Measurements from ENCODE around the gene VWCE.

The VWCE gene

DNA sequence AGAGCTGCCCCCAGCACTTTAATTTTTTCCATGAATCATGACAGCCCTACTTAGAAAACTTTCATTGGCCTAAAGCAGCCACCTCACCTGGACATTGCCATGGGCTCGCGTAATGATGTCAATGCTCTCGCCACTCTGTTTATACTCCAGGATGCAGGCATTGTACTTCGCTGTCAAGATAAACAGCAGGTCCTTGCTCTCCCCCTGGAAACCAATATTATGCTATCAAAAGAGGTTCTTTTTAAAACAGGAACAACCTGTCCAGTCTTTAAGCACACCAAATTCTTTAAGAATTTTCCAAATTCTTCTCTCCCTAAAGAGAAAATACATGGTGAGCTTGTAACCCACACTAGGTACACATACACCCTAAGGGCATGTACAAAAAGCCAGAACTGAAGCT lies 34.8 kb upstream of the VWCE start:
- DNase-seq, result no peak

DNA sequence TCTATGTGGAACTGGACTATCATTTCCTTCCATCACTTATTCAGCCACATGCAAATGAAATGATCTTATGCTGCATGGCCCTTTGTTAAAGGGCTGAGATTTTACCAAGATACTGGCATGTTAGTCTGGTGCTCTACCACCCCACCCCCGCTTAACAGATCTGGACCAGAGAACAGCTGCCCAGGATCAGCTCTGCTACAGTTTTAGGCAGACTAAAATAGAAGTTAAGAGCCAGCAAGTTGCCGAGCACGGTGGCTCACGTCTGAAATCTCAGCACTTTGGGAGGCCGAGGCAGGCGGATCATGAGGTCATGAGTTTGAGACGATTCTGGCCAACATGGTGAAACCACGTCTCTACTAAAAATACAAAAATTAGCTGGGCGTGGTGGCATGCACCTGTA lies 33.2 kb upstream of the VWCE start:
- no peak for DNase-seq

DNA sequence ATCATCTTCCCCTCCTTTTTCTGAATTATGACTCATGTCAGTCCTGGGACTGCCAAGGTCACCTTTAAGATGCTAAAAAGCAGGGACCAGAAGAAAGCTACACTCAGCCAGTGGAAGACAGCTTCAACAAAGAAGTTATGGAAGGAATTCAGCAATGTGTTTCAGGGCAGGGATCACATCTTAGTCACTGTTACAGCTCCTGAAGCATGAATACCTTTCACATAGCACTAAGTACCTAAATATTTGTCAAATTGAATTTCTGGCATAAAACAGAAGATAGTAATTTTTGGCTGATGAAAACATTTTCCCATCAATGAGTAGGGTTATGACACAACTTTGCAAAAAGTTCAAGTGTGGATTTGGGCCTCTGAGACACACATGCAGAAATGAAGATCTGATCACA lies 32.6 kb upstream of the VWCE start:
- DNase-seq, result no peak

DNA sequence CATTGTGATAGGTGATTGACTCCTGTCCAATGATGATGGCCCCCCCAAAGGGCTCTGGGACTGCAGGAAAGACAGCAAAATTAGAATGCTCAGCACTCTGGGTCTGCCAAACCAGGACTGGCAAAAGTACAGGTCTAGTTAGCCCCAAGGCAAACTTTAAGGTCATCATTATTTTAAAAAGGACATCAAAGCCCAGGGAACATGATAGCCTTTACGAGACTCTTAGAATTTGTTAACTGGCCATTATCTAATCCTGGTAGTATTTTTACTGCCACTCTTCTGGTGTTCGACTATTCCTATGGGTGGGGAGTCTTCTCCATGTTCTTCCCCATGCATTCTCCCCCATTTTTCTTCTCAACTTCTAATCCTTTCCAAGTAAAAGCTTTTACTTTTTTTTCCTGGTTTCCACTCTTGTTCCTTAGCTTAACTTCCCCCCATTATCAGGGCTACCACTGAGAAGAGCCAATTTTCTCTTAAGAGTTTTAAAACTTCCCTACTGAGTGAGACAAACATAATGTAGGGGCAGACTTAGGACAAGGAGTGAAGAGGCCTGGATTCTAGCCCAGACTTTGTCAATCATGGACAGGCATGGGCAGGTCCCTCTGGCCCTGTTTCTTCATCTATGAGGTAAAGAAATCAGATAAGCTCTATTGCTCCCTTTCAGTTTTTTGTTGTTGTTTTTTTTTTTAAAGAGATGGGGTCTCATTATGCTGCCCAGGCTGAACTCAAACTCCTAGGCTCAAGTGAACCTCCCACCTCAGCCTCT lies 30.7 kb upstream of the VWCE start:
- no peak for DNase-seq

- DNase-seq, result no peak
Measured at GRCh38 chr11:61315260-61315659, 20.1 kb upstream of the VWCE start.

DNA sequence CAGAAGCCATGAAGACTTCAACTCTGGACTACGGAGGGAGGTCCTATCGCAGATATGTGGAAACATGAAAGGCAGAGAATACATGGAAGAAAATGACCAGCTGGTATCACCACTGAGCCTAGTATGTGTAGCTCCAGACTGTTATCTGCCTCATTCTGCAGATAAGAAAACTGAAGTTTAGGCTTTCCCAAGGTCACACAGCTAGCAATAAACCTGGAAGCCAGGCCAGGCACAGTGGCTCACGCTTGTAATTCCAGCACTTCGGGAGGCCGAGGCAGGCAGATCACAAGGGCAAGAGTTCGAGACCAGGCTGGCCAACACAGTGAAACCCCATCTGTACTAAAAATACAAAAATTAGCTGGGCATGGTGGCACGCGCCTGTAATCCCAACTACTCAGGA lies 15.6 kb upstream of the VWCE start:
- no peak for DNase-seq

DNA sequence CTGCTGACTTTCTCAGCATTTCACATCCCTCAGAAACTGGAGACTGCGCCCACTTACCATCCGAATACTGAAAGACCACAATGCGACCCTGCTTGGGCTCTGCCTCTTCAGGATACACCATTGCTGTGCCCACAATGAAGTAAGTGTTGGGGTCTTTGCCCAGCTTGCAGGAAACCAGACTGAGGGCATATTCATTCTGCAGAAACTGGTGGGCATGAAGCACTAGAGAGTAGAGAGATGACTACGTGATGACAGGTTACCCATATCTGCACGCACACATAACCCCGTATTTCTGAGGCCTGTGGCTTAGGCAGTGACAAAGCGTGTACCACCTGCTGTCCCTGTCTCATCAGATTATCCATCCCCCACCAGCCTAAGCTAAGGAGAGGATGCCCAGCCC lies 14.6 kb upstream of the VWCE start:
- no peak for DNase-seq

- no peak for DNase-seq
Measured at GRCh38 chr11:61309141-61309540, 14.0 kb upstream of the VWCE start.

DNA sequence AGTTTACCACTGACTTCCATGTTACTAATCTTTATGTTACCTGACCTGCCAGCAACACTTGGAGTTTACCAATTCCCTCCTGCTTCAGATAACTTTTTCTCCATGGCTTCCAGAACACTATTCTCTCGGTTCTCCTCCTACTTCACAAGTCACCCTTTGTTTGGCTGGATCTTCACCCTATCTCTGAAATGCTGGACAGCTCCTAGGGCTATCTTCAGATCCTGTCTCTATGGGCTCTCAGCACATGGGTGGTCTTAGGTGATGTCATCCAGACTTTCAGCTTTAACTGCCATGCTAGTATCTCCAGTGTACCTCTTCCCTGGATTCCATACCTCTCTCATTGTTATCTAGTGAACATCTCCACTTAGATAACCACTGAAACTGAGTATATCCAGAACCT lies 12.2 kb upstream of the VWCE start:
- no peak for DNase-seq

DNA sequence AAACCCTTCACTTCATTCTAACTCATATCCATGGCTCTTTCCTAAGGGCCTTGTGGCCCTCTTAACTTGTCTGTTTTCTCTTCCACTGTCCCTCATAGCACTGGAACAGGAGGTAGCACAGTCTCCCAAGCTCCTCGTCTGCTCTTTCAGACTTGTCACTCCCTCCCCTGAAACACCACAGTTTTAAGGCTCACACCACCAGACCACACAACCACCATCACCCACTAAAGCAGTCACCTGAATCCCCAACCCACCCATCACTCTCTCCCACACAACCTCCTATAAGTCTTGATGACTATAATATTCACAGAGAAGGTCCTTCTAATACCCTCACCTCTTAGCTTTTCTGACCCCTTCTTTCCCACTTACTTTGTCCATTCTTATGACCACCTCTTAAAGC lies 11.1 kb upstream of the VWCE start:
- DNase-seq, result no peak

GRCh38 chr11:61305417-61305816 lies 10.3 kb upstream of the VWCE start:
- DNase-seq, result no peak

DNA sequence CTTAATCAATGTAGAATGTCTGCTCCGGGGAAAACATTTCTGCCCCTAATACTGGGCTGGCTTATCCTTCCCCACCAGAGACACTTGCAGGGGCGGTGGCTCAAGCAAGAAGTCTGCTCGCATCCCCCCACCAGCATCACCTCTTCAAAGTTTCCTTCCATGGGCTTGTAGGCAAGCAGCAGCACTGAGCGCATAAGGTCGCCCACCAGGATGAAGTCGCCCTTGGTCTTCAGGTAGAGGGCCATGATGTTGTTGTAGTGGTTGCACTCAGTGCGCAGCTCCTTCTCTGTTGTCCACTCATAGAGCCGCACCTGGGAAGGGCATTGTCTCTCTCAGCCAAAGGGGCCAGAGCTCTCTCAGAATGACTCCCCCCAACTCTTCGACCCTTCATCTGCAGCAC lies 8.6 kb upstream of the VWCE start:
- DNase-seq, result no peak

GRCh38 chr11:61302550-61302949 lies 7.4 kb upstream of the VWCE start:
- no peak for DNase-seq

GRCh38 chr11:61298663-61299244 lies 3.6 kb upstream of the VWCE start:
- no peak for DNase-seq

- no peak for DNase-seq
Measured at GRCh38 chr11:61297746-61298145, 2.6 kb upstream of the VWCE start.

GRCh38 chr11:61297341-61297740 lies 2.2 kb upstream of the VWCE start:
- no peak for DNase-seq

DNA sequence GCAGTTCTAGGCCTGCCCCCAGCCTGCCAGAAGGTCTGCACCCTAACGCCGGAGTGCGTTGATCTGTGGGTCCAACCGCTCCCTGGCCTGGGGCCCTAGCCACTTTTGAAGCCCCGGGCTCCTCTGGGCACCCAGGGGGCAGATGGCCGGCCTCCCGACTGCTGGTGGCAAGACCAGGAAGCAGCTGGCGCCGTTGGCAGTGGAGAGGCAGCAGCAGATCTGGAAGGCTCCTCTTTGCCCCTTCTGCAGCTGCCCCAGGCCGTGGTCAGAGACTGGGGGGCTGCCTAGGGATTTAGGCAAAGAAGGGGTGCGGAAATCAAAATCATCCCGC lies 445 bp upstream of the VWCE start:
- DNase-seq, result no peak

DNA sequence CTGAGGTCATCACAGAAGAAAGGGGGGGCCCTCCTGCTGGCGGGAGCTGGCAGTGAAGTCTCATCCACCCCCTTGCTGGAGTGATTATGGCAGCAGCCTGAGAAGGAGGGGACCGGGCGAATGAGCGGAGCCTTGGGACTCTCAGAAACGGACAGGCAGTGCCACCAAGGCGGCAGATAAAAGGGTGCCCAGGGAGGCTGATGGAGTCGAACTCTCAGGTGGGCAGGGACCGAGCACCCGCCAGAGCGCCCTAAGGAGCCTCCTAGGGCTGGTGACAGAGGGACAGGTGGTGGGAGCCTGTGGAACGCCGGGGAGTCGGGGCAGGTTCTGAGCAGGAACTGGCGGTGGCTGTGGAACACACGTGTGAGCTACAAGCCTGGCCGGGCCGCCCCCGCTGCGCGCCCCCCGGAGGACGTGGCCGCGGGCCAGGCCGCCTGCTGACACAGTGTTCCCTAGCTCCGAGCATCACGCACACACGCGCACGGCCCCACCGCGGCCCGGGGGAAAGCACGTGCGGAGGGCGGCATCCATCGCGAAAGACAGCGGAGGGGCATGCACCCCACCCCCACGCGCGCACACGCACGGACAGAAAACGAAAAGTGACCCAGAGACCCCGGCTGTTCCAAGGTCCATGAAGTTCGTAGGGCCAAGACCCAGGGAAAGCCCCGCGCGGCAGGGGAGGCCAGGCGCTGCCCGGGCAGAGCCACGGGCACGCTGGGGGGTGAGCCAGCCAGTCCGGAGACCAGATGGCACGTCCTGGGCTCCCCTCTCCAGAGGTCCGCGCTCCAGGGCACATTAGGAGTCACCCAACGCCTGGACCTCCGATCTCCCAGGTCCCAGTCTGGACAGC lies 1.0 kb downstream of the VWCE start:
- DNase-seq, result peak; percentile 55 to 57

DNA sequence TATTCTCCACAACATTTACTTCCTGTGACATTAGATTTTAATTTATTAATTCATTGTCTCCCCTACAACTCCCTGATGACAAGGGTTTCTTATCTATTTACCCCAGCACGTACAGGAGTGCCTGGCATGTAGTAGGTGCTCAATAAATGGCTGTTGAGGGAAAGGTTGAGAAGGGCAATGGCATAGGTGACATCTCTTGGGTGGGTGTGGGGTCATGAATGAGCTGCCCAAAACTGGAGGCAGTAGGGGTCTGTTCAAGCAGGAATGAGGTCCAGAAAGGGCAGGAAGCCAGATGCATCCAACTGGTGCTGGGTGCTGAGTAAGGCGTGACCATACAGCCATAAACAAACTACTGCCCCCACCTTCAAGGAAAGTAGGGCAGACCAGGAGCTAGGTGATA lies 2.8 kb downstream of the VWCE start:
- DNase-seq, result no peak

GRCh38 chr11:61290905-61291690 lies 4.0 kb downstream of the VWCE start:
- peak in 1 of 2 experiments; percentile 10 for DNase-seq

DNA sequence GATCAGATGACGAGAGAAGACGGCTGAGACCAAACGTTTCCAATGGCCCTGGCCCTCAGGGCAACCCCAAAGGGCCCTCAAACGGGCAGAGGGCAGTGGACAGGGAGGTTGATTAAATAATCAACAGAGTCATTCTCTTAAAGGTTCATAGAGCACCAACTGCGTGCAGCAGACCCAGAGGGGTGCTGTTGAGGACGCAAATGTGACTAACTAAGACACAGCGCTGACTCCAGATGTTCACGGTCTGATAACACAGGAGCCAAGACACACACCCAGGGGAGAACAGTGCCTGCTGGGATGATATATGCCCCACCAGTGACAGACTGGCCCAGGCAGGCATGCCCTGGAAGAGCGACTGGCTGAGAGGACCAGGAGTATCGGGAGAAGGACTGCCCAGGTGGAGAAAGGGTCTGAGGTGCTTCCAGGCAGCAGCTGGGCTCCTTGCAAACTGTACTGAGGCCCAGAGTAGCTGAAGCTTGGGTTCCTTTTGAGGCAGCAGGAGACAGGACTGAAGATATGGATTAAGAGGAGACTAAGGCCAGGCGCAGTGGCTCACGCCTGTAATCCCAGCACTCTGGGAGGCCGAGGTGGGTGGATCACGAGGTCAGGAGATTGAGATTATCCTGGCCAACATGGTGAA lies 7.7 kb downstream of the VWCE start:
- DNase-seq, result no peak

- DNase-seq, result no peak
Measured at GRCh38 chr11:61283613-61284012, 11.5 kb downstream of the VWCE start.
